Inflammatory macrophage treated with lipopolysaccharide for 1 hour (primary cell): ENCODE results near the gene RAE1.
A peak's percentile ranks its signal among the peaks of the same experiment; 100 is the strongest.
"Not testable (repeated sequence)": the region's sequence is repeated elsewhere in the genome, so short reads cannot be mapped to it uniquely, and the experiment has no call there.

ENCODE experiments used
- DNase-seq, 2 donors: peaks; one replicate each; pipeline ENCODE4 v3.0.0-alpha.2; 2020 to 2022

Gene RAE1

GRCh38 chr20:57417051-57417689 lies 66.1 kb downstream of the RAE1 start:
- DNase-seq = no peak

GRCh38 chr20:57417830-57418780 lies 67.0 kb downstream of the RAE1 start:
- no peak for DNase-seq

- DNase-seq = not testable (repeated sequence)
Observed at GRCh38 chr20:57419479-57419878, 68.4 kb downstream of the RAE1 start.

DNA sequence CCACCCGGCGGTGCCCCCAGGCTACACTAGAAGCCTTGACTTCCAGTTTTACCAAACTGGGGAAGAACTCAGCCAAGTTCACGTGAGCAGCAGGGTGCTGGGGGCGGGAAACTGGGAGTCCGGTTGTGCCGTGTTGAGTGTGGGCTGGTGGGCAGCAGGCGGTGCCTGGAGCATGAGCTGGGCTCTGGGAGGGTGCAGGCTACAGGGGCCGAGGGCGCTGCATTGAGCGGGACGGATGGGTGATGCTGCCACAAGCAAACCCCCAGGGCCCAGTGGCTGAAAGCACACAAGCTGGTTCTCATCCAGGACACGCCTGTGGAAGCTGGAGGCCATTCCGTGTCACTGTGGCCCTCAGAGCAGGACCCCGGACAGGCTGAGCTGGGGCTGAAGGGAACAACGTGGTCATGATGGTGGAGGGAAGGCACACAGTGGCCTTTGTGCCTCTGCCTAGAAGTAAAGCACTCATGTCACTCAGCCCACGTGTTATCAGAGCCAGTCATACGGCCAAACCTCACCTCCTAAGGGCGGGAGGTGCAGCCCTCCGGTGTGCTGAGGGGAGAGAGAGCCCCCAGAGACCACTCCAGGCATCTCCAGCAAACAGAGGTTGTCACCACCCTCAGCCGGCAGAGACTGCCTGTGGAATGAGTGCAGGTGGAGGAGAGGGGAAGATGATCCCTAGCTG lies 69.7 kb downstream of the RAE1 start:
- no peak for DNase-seq

DNA sequence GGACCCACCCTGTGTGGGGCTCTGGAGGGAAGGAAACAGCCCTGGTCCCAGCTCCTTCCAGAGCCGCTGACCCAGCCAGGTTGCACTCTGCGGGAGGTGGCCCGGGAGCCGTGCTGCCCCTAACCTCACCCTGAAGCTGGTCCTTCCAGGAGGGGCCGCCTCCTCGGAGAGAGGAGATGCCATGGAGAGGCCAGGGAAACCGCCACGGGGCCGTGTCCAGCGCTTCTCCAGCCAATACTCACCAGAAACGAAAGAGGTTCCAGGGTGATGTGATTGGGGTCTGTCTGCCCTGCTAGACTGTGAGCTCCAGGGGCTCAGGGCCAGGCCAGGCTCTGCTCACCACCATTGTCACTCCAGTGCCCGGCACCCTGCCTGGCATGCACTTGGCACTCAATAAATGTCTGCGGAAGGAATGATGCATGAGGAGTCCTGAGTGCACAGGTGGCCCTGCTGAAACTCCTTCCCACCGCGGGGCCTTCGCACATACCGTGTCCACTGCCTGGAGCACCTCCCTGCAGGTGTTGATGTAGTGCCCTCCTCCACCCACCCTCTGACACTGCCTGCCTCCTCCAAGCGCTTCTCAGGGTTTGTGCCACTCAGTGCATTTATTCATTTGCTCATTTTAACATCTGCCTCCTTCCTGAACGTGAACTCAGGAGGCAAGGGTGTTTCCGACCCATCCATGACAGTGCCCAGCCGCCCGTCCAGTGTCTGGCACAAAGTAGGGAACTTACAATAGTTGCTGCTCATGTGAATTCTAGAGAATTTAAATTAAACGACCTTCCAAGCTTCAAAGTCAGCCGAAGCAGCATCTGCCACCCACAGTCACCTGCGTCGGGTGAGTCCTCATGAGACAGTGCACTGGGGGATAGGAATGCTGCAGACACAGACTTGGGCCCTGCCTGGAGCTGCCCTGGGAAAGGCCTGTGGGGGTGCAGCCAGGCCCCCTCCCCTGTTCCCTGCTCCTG lies 70.5 kb downstream of the RAE1 start:
- DNase-seq = no peak

DNA sequence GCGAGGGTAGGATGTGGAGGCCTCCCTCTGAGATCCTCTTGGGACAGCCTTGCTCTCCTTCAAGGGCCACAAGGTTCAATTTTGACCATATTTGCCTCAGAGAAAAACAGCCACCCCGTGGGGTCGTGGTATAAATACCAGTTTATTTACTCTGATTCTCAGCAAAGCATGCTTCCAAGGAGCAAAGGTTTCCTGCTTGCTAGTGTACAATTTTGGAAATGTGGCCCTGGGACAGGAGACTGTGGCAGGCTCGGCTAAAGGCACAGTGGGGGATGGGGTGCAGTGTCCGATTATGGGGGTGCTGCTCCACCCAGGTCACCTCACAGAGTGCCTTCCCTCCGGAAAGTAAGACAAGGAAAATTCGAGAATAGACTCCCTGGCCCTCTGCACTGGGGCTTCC lies 71.2 kb downstream of the RAE1 start:
- no peak for DNase-seq

GRCh38 chr20:57425150-57426013 lies 74.3 kb downstream of the RAE1 start:
- DNase-seq = peak in 1 of 2 donors; percentile 24

DNA sequence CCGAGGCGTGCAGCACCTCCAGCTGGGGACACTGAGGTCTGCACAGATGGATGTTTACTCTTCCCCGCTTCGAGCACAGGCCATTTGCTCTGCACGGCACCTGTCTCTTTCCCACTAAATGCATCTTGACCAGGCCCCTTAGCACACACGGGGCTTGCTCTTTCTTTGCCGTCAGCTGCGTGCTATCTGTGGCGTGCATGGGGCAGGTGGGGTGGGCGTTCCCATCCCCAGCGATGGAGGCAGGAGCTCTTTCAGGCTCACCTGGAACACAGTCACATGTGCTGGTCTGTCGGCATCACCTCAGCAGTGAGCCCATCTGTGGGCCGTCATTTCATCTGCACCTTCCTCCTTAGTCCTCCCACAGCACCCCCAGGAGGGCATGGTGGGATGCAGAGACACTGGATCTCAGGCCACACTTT lies 75.2 kb downstream of the RAE1 start:
- no peak for DNase-seq

DNA sequence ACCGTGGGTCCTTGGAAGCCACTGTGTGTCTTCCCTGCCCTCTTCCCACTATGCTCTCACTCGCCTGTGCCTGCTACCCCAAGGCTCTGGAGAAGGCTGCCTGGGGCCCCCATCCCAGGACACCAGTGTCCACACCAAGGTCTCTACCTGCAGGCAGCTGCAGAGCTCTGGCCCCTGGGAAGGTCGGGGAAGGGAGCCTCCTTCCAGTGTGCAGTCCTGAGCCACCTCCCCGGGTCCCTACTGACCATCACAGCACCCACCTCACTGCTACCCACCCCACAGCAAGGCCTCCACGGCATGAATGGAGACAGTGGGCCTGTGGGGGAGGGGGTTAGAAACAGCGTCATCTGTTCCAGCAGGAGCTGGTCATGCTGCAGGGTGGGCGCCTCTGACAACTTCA lies 75.8 kb downstream of the RAE1 start:
- no peak for DNase-seq

GRCh38 chr20:57428324-57429158 lies 77.5 kb downstream of the RAE1 start:
- DNase-seq = no peak
